ENCODE data around the gene GLS. TPM values are rescaled to one million over a fixed set of nuclear protein-coding genes. Genes with fewer than 3 reads are reported as not detected.

Gene GLS
- total and polyA plus RNA-seq, 9 of the 15 experiments (the other 6 are each of a cell fraction or from before 2014, with no cell fraction given): 13.7 to 77.5 (median 48.2) TPM

DNA sequence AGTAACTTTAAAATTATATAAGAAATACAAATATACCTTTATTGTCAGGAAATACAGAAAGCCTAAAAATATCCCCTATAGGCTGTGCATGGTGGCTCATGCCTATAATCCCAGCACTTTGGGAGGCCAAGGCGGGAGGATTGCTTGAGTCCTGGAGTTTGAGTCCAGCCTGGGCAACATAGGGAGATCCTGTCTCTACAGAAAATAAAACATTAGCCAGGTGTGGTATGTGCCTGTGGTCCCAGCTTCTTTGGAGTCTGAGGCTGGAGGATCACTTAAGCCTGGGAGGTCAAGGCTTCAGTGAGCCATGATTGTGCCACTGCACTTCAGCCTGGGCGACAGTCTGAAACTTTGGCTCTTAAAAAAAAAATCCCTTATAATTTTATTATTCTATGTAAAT, 29.1 kb downstream of the GLS start (continued):
- TF ChIP-seq, protein P1, sequence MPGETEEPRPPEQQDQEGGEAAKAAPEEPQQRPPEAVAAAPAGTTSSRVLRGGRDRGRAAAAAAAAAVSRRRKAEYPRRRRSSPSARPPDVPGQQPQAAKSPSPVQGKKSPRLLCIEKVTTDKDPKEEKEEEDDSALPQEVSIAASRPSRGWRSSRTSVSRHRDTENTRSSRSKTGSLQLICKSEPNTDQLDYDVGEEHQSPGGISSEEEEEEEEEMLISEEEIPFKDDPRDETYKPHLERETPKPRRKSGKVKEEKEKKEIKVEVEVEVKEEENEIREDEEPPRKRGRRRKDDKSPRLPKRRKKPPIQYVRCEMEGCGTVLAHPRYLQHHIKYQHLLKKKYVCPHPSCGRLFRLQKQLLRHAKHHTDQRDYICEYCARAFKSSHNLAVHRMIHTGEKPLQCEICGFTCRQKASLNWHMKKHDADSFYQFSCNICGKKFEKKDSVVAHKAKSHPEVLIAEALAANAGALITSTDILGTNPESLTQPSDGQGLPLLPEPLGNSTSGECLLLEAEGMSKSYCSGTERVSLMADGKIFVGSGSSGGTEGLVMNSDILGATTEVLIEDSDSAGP (CRISPR knock-in tag; IDR thresholded peaks at IDR 0.05): no peak
- TF ChIP-seq, protein P2, sequence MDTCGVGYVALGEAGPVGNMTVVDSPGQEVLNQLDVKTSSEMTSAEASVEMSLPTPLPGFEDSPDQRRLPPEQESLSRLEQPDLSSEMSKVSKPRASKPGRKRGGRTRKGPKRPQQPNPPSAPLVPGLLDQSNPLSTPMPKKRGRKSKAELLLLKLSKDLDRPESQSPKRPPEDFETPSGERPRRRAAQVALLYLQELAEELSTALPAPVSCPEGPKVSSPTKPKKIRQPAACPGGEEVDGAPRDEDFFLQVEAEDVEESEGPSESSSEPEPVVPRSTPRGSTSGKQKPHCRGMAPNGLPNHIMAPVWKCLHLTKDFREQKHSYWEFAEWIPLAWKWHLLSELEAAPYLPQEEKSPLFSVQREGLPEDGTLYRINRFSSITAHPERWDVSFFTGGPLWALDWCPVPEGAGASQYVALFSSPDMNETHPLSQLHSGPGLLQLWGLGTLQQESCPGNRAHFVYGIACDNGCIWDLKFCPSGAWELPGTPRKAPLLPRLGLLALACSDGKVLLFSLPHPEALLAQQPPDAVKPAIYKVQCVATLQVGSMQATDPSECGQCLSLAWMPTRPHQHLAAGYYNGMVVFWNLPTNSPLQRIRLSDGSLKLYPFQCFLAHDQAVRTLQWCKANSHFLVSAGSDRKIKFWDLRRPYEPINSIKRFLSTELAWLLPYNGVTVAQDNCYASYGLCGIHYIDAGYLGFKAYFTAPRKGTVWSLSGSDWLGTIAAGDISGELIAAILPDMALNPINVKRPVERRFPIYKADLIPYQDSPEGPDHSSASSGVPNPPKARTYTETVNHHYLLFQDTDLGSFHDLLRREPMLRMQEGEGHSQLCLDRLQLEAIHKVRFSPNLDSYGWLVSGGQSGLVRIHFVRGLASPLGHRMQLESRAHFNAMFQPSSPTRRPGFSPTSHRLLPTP (IDR thresholded peaks at IDR 0.05; ENCODE audit: borderline replicate concordance, extremely low read depth, insufficient read length): no peak
- no peak for TF ChIP-seq LARP7 (IDR thresholded peaks at IDR 0.05)
- TF ChIP-seq, protein P3, sequence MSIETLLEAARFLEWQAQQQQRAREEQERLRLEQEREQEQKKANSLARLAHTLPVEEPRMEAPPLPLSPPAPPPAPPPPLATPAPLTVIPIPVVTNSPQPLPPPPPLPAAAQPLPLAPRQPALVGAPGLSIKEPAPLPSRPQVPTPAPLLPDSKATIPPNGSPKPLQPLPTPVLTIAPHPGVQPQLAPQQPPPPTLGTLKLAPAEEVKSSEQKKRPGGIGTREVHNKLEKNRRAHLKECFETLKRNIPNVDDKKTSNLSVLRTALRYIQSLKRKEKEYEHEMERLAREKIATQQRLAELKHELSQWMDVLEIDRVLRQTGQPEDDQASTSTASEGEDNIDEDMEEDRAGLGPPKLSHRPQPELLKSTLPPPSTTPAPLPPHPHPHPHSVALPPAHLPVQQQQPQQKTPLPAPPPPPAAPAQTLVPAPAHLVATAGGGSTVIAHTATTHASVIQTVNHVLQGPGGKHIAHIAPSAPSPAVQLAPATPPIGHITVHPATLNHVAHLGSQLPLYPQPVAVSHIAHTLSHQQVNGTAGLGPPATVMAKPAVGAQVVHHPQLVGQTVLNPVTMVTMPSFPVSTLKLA (conservative IDR thresholded peaks at IDR 0.05): no peak

Measured in K562 (cell line).